GM19193 (cell line): ENCODE data around the gene GRB2.

Experiments used
- POLR2A ChIP-seq: IDR thresholded peaks from 4 replicates; pipeline ENCODE4 v1.6.1; 2011; ENCODE audit not compliant: insufficient read depth, insufficient read length; ENCODE audit errors: extremely low read depth

Gene GRB2

GRCh38 chr17:75348386-75349012 is 57.0 kb downstream of the GRB2 start:
- no peak for TF ChIP-seq POLR2A

- no peak for TF ChIP-seq POLR2A
Measured at GRCh38 chr17:75346906-75347305, 58.6 kb downstream of the GRB2 start.

- peak; percentile 47 for TF ChIP-seq POLR2A
Measured at GRCh38 chr17:75345514-75346167, 59.8 kb downstream of the GRB2 start.

- no peak for TF ChIP-seq POLR2A
Measured at GRCh38 chr17:75344666-75345065, 60.8 kb downstream of the GRB2 start.

DNA sequence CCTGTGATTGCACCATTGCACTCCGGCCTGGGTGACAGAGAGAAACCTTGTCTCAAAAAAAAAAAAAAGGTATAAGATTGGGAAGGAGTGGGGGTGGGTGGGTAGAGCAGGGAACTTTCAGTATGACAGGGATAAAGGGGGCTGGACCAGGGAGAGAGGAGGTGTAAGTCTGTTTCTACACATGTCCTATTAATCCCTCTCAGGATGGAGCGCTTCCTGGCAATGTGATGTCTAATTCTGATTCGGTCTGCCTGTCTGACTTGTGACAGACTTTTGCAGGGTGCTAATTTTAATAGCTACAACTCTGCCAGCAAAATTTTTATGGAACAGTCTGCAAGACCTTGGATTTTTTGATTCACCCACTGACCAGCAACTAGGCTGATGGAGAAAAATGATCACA is 62.5 kb downstream of the GRB2 start:
- no peak for TF ChIP-seq POLR2A

GRCh38 chr17:75341784-75342486 is 63.5 kb downstream of the GRB2 start:
- no peak for TF ChIP-seq POLR2A

DNA sequence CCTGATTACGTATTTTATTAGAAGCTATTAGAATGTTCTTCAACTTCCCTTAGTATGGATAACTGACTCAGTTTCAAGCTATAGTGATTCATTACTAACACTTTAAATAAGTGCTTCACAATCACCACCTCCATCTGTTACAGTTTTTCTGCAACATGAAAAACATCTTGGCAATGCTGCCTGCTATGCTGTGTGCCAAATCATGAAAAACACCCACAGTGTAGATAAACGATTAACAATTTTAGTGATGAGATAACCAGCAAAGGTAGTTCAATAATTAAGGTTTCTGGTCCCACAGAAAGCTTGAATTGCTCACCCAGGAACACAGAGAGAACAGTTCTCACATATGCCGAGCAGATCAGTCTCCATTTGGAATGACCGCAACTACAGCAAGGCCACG is 64.8 kb downstream of the GRB2 start:
- no peak for TF ChIP-seq POLR2A

DNA sequence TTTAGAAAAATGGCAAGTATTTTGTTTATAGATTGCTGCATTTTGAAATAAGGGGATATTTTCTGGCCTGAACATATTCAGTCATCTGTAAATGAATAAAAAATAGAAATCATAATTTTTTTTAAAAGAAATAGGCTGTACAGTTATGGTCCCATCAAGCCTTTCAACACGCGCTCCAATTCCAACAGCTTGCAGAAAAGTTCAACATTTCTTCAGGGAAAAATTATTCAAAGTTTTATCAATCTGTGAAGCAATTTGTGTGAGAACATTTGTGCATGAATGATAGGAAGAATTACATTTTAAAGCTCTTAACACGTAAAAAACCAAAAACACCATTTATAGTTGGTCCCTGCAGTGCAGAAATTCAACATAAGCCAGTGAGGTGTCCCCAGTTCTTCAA is 65.5 kb downstream of the GRB2 start:
- no peak for TF ChIP-seq POLR2A

DNA sequence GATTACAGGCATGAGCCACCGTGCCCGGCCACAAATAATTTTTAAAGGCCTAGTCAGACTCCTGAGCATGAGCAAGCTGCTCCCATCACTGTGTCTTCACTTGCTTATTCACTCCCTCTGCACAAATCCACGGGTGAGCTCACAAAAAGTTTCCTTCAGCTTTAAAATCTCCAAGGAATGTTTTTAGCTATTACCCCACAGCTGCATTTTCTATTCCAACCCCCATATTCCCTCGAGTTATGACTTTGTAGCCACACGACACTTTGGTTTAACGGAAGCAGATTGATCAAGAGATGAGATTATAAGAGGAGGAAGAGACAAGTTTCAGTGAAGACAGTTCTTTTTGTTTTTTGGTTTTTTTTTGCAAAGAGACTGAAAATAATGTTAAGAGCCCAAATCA is 67.1 kb downstream of the GRB2 start:
- no peak for TF ChIP-seq POLR2A

GRCh38 chr17:75335315-75335714 is 70.2 kb downstream of the GRB2 start:
- no peak for TF ChIP-seq POLR2A

DNA sequence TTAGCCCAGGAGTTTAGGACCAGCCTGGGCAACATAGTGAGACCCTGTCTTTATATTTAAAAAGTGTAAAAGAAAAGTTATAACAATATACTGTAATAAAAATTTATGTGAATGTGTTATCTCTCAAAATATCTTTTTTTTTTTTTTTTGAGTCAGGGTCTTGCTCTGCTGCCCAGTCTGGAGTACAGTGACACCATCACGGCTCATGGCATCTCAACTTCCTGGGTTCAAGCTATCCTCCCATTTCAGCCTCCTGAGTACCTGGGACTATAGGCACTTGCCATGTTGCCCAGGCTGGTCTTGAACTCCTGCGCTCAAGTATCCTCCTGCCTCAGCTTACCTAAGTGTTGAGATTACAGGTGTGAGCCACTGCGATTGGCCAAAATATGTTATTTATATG is 70.8 kb downstream of the GRB2 start:
- TF ChIP-seq POLR2A, result no peak

- TF ChIP-seq POLR2A, result no peak
Measured at GRCh38 chr17:75331671-75332070, 73.8 kb downstream of the GRB2 start.

DNA sequence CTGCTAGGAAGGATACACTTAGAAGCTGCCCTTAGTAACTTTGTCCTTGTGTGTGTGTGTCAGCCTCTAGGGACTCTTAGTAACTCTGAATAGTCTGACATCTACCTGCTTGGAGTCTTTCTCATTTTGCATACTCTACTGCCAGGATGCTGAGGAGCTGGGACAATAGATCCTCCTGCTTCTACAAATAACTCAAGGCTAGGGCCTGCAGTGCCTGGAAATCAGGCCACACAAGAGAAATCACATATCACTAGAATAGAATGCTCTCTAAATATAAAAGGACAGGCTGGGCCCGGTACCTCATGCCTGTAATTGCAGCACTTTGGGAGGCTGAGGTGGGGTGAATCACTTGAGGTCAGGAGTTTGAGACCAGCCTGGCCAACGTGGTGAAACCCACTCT is 77.7 kb downstream of the GRB2 start:
- TF ChIP-seq POLR2A, result no peak

GRCh38 chr17:75326226-75326848 is 79.1 kb downstream of the GRB2 start:
- TF ChIP-seq POLR2A, result no peak

DNA sequence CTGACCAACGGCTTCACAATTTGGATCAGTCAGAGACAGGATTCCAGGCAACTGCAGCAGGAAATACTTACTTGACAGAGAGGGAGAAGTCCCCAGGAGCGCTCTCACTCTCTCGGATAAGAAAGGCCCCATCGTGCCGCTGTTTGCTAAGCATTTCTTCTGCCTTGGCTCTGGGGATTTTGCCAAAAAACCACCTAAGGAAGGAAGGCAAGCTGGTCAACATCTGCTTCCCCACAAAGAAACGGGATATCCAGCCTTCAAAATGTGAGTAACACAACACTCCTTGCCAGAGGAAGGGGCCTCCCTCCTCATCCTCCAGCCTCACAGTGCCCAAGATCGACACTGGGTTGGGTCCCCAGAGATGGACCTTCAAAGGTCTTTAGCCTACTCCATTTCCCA is 79.7 kb downstream of the GRB2 start:
- TF ChIP-seq POLR2A, result no peak

DNA sequence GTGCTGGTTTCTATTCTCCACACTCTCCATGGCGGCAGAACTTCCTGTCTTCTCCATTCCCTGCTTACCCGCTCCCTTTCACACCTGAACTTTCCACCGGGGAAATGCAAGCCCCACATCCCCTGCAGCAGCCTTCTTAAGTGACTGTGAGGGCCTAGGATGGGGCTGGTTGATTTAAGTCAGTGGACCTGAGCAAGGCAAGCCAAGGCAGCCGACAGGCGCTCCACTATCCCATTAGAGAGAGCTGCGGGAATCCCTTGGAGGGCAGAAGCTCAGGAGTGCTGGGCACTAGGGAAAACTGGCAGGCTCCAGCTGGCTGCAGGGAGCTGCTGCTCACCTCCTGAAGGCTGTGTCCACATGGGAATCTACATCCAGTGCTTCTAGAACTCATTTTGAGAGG is 80.1 kb downstream of the GRB2 start:
- TF ChIP-seq POLR2A, result no peak
